HL-60 (cell line): ENCODE results near the gene WFS1.

Experiments used
- DNase-seq, 2 experiments: peaks; one replicate each; pipeline ENCODE4 v3.0.0-alpha.2; 2010 to 2020; ENCODE audit warnings: low read depth in 1 of 2, low spot score in 1 of 2
- H3K27ac ChIP-seq: fragments of 250-450 bp; sonication (Bioruptor Pico); replicated peaks from 2 replicates; pipeline ENCODE4 v1.5.1; 2020; ENCODE audit warnings: mild to moderate bottlenecking, moderate library complexity
- H3K27me3 ChIP-seq: fragments of 250-450 bp; sonication (Bioruptor Pico); 2 replicates; pipeline ENCODE4 v1.5.1; 2021; ENCODE audit warnings: mild to moderate bottlenecking, moderate library complexity; ENCODE audit not compliant: insufficient read depth, poor library complexity, severe bottlenecking
- H3K4me3 ChIP-seq: replicated peaks from 2 replicates; pipeline ENCODE4 v1.5.1; 2011; ENCODE audit warnings: mild to moderate bottlenecking, control low read depth, low read length; ENCODE audit not compliant: insufficient read depth
- GABPA ChIP-seq: IDR thresholded peaks from 2 replicates; pipeline ENCODE4 v1.6.1; 2012; ENCODE audit warnings: low read depth
- POLR2AphosphoS5 ChIP-seq: IDR thresholded peaks from 2 replicates; pipeline ENCODE4 v1.6.1; 2012; ENCODE audit warnings: low read depth
- SPI1 ChIP-seq: IDR thresholded peaks from 2 replicates; pipeline ENCODE4 v1.6.1; 2012; ENCODE audit warnings: low read depth, mild to moderate bottlenecking, borderline replicate concordance
- long read RNA-seq: library from polyadenylated mRNA; unstranded; transcript quantifications from one replicate; pipeline ENCODE4 v2.0.0, GENCODE V29; 2020
- TF ChIP-seq, protein P1 (sequence below): IDR thresholded peaks from 2 replicates; pipeline ENCODE4 v1.6.1; 2012; ENCODE audit warnings: low read depth; ENCODE audit not compliant: insufficient replicate concordance
- TF ChIP-seq, protein P2 (sequence below): IDR thresholded peaks from one replicate; pipeline ENCODE4 v1.5.1; 2011; ENCODE audit warnings: low read length, control low read depth, inconsistent platforms; ENCODE audit not compliant: insufficient read depth

WFS1 gene, protein sequence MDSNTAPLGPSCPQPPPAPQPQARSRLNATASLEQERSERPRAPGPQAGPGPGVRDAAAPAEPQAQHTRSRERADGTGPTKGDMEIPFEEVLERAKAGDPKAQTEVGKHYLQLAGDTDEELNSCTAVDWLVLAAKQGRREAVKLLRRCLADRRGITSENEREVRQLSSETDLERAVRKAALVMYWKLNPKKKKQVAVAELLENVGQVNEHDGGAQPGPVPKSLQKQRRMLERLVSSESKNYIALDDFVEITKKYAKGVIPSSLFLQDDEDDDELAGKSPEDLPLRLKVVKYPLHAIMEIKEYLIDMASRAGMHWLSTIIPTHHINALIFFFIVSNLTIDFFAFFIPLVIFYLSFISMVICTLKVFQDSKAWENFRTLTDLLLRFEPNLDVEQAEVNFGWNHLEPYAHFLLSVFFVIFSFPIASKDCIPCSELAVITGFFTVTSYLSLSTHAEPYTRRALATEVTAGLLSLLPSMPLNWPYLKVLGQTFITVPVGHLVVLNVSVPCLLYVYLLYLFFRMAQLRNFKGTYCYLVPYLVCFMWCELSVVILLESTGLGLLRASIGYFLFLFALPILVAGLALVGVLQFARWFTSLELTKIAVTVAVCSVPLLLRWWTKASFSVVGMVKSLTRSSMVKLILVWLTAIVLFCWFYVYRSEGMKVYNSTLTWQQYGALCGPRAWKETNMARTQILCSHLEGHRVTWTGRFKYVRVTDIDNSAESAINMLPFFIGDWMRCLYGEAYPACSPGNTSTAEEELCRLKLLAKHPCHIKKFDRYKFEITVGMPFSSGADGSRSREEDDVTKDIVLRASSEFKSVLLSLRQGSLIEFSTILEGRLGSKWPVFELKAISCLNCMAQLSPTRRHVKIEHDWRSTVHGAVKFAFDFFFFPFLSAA
- long read RNA-seq, result 0 reads

DNA sequence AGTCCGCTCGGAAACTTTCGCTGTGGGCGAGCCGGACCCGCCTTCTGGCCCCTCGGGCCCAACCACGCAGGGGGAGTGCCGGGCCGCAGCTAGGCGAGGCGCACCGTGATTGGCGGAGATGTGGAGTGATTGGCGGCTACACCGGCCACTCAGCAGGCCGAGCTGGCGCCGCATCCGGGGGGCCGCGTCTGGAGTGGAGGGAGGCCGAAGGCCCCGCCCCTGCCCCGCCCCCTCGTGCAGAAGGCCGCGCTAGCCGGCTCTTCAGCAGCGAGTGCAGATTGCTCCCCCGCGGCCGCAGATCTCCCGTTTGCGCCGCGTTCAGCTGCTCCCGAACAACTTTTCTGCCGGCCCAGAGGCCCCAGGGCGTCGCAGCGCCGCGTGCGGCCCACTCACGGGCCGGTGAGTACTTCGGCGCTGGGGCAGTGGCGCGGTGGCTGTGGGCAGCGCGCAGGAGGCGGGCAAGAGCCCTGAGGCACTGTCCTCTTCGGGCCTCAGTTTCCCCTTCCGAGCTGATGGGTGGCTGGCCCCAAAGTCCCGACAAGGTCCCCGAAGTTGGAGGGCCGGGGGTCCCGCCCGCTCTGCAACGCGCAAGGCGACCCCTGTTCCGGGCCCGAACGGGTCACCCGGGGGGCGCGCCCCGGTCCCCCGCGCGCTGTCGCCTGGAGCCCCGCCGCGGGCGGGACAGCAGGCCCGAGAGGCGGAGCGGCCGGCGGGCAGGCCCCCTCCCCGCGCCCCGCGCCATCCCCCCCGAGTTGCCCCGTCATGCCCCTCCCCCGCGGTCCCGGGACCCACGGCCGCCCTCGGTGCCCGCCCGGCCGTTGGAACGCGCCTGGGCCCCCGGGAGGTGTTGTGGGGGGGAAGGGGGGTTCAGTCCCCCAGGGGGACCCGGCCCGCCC, at the start of gene WFS1:
WFS1 (plus strand) TSS at position 235 of the 896 bp plus-strand sequence. CDS start 7,606 bp downstream, outside the sequence.
- no peak for DNase-seq
- Histone ChIP-seq H3K27ac (no peak within 1 kb of the TSS), H3K4me3 (no peak within 1 kb of the TSS), H3K27me3 (peaks cover 31% of the 10 kb centered on the region)
- TF ChIP-seq, protein P1, sequence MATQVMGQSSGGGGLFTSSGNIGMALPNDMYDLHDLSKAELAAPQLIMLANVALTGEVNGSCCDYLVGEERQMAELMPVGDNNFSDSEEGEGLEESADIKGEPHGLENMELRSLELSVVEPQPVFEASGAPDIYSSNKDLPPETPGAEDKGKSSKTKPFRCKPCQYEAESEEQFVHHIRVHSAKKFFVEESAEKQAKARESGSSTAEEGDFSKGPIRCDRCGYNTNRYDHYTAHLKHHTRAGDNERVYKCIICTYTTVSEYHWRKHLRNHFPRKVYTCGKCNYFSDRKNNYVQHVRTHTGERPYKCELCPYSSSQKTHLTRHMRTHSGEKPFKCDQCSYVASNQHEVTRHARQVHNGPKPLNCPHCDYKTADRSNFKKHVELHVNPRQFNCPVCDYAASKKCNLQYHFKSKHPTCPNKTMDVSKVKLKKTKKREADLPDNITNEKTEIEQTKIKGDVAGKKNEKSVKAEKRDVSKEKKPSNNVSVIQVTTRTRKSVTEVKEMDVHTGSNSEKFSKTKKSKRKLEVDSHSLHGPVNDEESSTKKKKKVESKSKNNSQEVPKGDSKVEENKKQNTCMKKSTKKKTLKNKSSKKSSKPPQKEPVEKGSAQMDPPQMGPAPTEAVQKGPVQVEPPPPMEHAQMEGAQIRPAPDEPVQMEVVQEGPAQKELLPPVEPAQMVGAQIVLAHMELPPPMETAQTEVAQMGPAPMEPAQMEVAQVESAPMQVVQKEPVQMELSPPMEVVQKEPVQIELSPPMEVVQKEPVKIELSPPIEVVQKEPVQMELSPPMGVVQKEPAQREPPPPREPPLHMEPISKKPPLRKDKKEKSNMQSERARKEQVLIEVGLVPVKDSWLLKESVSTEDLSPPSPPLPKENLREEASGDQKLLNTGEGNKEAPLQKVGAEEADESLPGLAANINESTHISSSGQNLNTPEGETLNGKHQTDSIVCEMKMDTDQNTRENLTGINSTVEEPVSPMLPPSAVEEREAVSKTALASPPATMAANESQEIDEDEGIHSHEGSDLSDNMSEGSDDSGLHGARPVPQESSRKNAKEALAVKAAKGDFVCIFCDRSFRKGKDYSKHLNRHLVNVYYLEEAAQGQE, result no peak
- TF ChIP-seq GABPA (no peak), SPI1 (no peak), POLR2AphosphoS5 (no peak)
- TF ChIP-seq, protein P2, sequence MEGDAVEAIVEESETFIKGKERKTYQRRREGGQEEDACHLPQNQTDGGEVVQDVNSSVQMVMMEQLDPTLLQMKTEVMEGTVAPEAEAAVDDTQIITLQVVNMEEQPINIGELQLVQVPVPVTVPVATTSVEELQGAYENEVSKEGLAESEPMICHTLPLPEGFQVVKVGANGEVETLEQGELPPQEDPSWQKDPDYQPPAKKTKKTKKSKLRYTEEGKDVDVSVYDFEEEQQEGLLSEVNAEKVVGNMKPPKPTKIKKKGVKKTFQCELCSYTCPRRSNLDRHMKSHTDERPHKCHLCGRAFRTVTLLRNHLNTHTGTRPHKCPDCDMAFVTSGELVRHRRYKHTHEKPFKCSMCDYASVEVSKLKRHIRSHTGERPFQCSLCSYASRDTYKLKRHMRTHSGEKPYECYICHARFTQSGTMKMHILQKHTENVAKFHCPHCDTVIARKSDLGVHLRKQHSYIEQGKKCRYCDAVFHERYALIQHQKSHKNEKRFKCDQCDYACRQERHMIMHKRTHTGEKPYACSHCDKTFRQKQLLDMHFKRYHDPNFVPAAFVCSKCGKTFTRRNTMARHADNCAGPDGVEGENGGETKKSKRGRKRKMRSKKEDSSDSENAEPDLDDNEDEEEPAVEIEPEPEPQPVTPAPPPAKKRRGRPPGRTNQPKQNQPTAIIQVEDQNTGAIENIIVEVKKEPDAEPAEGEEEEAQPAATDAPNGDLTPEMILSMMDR, result no peak

DNA sequence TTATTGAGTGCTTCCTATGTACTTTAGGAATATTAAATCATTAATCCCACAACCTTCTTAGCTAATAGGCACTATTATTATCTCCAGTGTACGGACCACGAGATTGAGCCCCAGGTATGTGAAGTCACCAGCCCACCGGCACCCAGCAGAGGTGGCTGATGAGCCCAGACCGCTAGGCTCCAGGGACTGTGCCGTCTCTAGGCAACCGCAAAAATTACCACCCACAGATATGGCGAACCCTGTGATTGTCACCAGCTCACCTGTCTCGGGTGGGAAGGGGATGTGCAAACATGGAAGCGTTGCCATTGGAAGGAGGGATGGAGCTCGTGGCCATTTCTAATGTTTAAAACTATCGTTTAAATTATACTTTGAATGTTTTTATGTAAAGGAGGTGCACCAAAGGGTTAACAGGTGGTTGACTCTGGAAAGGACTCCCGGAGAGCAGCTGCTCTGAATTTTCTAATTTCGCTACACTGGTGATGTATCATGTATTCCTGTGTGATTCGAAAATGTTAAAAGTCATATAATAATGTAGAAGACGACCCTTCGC, 48.3 kb upstream of the WFS1 start:
- Histone ChIP-seq H3K27me3 (no peaks in the 10 kb centered on the region), H3K27ac (no peak overlapping the region), H3K4me3 (no peak overlapping the region)
- no peak for TF ChIP-seq POLR2AphosphoS5
- TF ChIP-seq, protein P2, result no peak
- TF ChIP-seq GABPA, result no peak
- TF ChIP-seq, protein P1, result no peak
- TF ChIP-seq SPI1, result no peak
- DNase-seq, result no peak
